Esophagus muscularis mucosa (tissue), 4 donors: Measurements from ENCODE around the gene RAB8A. TPM values are rescaled to one million over a fixed set of nuclear protein-coding genes. Genes with fewer than 3 reads are reported as not detected.

Experiments
- DNase-seq: peaks from one replicate; pipeline ENCODE4 v3.0.0-alpha.2; 2017; ENCODE audit errors: extremely low spot score
- H3K27ac ChIP-seq, 4 donors: fragments of 200-600 bp; sonication (generic); replicated peaks in 1 of 4; 1 replicate in 3 of 4; 2 replicates in 1 of 4; pipeline ENCODE4 v1.5.1; 2016 to 2019; ENCODE audit warnings: mild to moderate bottlenecking in 1 of 4
- H3K27me3 ChIP-seq, 4 donors: fragments of 200-600 bp; sonication (generic); one replicate each; pipeline versions ENCODE4 v1.5.1 to v1.6.0; 2016 to 2019
- H3K36me3 ChIP-seq, 4 donors: fragments of 200-600 bp; sonication (generic); one replicate each; pipeline ENCODE4 v1.5.1; 2016 to 2019
- H3K4me1 ChIP-seq, 4 donors: fragments of 200-600 bp; sonication (generic); one replicate each; pipeline ENCODE4 v1.5.1; 2016 to 2019
- H3K4me3 ChIP-seq, 4 donors: fragments of 200-600 bp; sonication (generic); 1 replicate in 2 of 4; 2 replicates in 2 of 4; pipeline ENCODE4 v1.5.1; 2016 to 2019; ENCODE audit warnings: mild to moderate bottlenecking in 4 of 4, moderate library complexity in 1 of 4
- H3K9me3 ChIP-seq, 4 donors: fragments of 200-600 bp; sonication (generic); 1 replicate in 3 of 4; 2 replicates in 1 of 4; pipeline ENCODE4 v1.5.1; 2016 to 2019
- CTCF ChIP-seq, 3 experiments: fragments of 200-600 bp in 2 of 3; fragments of 450-650 bp in 1 of 3; sonication (generic) in 2 of 3; IDR thresholded peaks; one replicate each; pipeline ENCODE4 v1.5.1; 2017 to 2019; ENCODE audit warnings: antibody characterized with exemption in 3 of 3, mild to moderate bottlenecking in 2 of 3, moderate library complexity in 1 of 3
- EP300 ChIP-seq: sonication (generic); formaldehyde crosslinking; IDR thresholded peaks from one replicate; pipeline ENCODE4 v1.6.1; 2017; ENCODE audit warnings: antibody characterized with exemption
- POLR2A ChIP-seq: fragments of 450-650 bp; IDR thresholded peaks from one replicate; pipeline ENCODE4 v1.6.1; 2017; ENCODE audit warnings: antibody characterized with exemption, moderate library complexity, mild to moderate bottlenecking, low read depth
- POLR2AphosphoS5 ChIP-seq, 2 donors: sonication (generic); formaldehyde crosslinking; IDR thresholded peaks; one replicate each; pipeline ENCODE4 v1.6.1; 2017; ENCODE audit warnings: antibody characterized with exemption in 2 of 2
- WGBS: methylation state at CpG from one replicate; pipeline ENCODE4 v1.1.5; 2018; 5-methylcytosine and 5-hydroxymethylcytosine counted together
- intact Hi-C: fragments of 100-400 bp; cut with DNase I; formaldehyde crosslinking; loops from one replicate; pipeline ENCODE4 v1.15.1; 2023
- total RNA-seq, 4 donors: library from RNA; depleted of rRNA; stranded (reverse); fragments of >200 nt; gene quantifications; one replicate each; pipeline versions ENCODE4 v1.1.0 to v1.2.1, GENCODE V29; 2016

The RAB8A gene
- total RNA-seq, 4 donors from 2014 or later = 37.9 to 56.4 (median 42.9) TPM

DNA sequence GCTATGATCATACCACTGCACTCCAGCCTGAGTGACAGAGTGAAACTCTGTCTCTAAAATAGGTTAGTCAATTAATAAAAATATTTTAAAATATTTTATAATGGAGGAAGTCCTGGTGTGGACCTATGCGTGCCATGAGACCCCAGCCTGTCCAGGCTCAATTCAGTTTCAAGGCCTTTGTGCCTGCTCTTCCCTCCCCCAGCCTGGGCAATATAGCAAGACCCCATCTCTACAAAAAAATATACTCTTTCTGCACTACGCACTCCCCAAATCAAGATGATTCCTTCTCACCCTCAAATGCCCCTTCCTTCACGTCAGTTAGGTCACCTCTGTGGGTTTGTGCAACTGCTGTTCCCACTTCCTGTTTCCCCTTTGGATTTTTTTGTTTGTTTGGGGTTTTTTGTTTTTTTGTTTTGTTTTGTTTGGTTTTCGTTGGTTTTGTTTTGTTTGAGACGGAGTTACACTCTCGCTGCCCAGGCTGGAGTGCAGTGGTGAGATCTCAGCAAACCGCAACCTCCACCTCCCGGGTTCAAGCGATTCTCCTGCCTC lies 30.4 kb downstream of the RAB8A start:
- no peaks in the 10 kb centered on the region for H3K4me1 ChIP-seq
- no peaks in the 10 kb centered on the region for H3K36me3 ChIP-seq
- H3K27ac ChIP-seq = no peak overlapping the region
- peaks cover 0 to 15% (median 0%) of the 10 kb centered on the region in 4 donors for H3K27me3 ChIP-seq
- DNase-seq = no peak
- WGBS = 79% methylated on average over 9 of the region's 9 CpGs
- intact Hi-C loops = no loop called here
- TF ChIP-seq CTCF (IDR thresholded peaks at IDR 0.05) = no peak
- no peak overlapping the region for H3K4me3 ChIP-seq
- no peaks in the 10 kb centered on the region for H3K9me3 ChIP-seq

DNA sequence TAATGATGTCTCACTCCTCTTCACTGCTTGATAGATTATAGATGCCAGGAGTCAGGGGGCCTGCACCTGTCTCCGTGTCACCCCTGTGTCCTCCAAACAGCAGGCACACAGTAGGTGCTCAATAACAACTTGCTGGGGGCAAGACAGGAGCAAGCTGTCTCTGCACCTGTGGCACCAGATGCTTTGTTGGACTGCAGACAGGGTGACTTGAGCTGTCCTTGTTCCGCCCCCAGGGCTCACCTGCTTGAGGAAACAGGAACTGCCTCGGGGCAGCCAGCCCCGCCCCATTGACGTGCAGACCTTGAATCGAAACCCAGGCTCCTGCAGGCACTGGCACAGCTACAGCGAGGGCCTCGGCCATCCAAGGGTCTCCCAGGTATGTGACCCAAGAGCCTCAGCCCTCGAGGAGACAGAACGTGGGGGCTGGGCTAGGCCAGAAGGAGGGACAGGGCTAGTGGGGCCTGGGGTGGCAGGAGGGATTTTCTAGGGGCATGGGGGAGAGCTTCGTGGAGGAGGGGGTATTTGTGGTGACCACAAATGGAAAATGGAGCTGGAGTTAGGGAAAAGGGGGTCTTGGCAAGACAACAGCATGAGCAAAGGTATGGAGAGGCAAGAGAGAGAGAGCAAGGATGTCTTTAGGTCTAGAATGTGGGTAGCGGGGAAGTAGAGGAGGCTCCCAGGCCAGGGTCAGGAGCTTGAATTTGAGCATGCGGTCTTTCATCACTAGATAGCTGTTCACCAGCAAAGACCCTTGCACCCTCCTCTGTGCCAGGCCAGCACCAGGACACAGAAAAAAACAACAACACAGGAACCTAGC lies 31.9 kb downstream of the RAB8A start, which contains the start of gene HSH2D:
HSH2D (plus strand) TSS at position 287 of the 817 bp plus-strand sequence. CDS start 5,066 bp downstream, outside the sequence.
- TF ChIP-seq EP300 (no peak), POLR2AphosphoS5 (IDR thresholded peaks at IDR 0.05) (no peak), CTCF (IDR thresholded peaks at IDR 0.05) (no peak), POLR2A (no peak)
- Histone ChIP-seq H3K27me3 (peaks cover 0 to 15% (median 0%) of the 10 kb centered on the region in 4 donors), H3K36me3 (no peaks in the 10 kb centered on the region), H3K9me3 (no peaks in the 10 kb centered on the region), H3K4me1 (no peaks in the 10 kb centered on the region), H3K27ac (no peak within 1 kb of the TSS), H3K4me3 (peak within 1 kb of the TSS in 1 of 4 donors; percentile 35)
- intact Hi-C loops = no loop called here
- no peak for DNase-seq
- WGBS = 46% methylated on average over 9 of the region's 13 CpGs

- H3K27ac ChIP-seq = no peak overlapping the region
- intact Hi-C loops = no loop called here
- peak overlapping the region in 1 of 4 donors; percentile 35 for H3K4me3 ChIP-seq
- H3K36me3 ChIP-seq = no peaks in the 10 kb centered on the region
- no peak for TF ChIP-seq CTCF (IDR thresholded peaks at IDR 0.05)
- TF ChIP-seq POLR2AphosphoS5 (IDR thresholded peaks at IDR 0.05) = no peak
- TF ChIP-seq POLR2A = no peak
- no peak for TF ChIP-seq EP300
- H3K27me3 ChIP-seq = peaks cover 0 to 15% (median 0%) of the 10 kb centered on the region in 4 donors
- DNase-seq = no peak
- H3K4me1 ChIP-seq = no peaks in the 10 kb centered on the region
- H3K9me3 ChIP-seq = no peaks in the 10 kb centered on the region
- 59% methylated on average over 1 of the region's 1 CpG for WGBS
Observed at GRCh38 chr19:16144216-16144581, 32.5 kb downstream of the RAB8A start.

DNA sequence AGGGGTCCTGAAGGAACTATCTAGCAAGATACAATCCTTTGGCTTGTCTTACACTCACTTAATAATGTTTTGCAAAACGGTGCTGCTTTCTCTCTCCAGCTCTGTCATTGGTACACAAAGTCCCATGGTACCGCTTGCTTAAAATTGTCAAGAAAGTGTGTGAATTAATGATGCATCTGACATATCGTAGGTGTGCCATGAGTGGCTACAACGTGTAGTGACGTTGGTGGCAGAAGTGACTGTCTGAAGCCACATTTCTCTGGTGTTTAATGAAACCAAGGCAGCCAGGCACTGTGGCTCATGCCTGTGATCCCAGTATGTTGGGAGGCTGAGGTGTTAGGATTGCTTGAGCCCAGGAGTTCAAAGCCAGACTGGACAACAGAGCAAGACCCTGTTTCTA lies 34.4 kb downstream of the RAB8A start:
- no peaks in the 10 kb centered on the region for H3K9me3 ChIP-seq
- TF ChIP-seq CTCF (IDR thresholded peaks at IDR 0.05) (no peak), EP300 (no peak), POLR2A (no peak), POLR2AphosphoS5 (IDR thresholded peaks at IDR 0.05) (no peak)
- DNase-seq = no peak
- intact Hi-C loops = no loop called here
- WGBS = 73% methylated on average over 4 of the region's 5 CpGs
- no peaks in the 10 kb centered on the region for H3K4me1 ChIP-seq
- no peak overlapping the region for H3K27ac ChIP-seq
- H3K4me3 ChIP-seq = no peak overlapping the region
- no peaks in the 10 kb centered on the region for H3K36me3 ChIP-seq
- peaks cover 0 to 15% (median 0%) of the 10 kb centered on the region in 4 donors for H3K27me3 ChIP-seq
